ENCODE results near the gene LTBP2.

The LTBP2 gene

DNA sequence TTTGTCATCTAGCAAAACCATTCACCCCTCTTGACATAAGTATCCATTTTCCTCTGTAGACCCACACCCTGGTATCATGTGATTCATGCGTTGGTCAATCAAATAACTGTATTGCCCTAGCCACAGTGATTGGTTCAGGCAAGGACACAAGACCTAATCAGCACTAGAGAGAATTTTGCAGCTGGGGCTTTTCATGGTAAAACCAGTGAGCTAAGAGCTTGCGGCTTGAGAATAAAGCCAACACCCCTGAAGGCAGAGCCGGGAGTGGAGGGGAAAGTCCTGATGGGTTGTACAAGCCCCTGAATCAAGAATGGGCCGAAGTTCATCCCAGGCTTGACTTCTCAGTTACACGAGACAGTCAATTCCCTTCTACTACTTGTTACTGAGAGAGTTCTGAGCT lies 33.2 kb upstream of the LTBP2 start:
- Histone ChIP-seq H3K27ac (ENCODE audit: extremely low read depth, low read depth, low read length) (no peak overlapping the region), H3K4me1 (ENCODE audit: control insufficient read depth, insufficient read depth, low read length) (peaks cover 12% of the 10 kb centered on the region), H3K36me3 (ENCODE audit: control insufficient read depth in 2 of 2, insufficient read depth in 1 of 2, low read length in 2 of 2) (no peaks in the 10 kb centered on the region), H3K9me3 (ENCODE audit: control insufficient read depth, insufficient read depth, low read depth, low read length) (no peaks in the 10 kb centered on the region), H3K4me3 (ENCODE audit: low read depth, low read length) (no peak overlapping the region)
- CTCF ChIA-PET: interaction anchor here (1.0 to 1.4 kb wide), 3 partner anchors 30 to 36 kb away, joined by 3 to 5 read pairs (median 4); partner anchors contain the start of gene LTBP2
- POLR2A ChIA-PET: no interaction called here
- no peak for TF ChIP-seq ZNF768 (tag by site-specific recombination; IDR thresholded peaks at IDR 0.05)
- TF ChIP-seq, protein P1, sequence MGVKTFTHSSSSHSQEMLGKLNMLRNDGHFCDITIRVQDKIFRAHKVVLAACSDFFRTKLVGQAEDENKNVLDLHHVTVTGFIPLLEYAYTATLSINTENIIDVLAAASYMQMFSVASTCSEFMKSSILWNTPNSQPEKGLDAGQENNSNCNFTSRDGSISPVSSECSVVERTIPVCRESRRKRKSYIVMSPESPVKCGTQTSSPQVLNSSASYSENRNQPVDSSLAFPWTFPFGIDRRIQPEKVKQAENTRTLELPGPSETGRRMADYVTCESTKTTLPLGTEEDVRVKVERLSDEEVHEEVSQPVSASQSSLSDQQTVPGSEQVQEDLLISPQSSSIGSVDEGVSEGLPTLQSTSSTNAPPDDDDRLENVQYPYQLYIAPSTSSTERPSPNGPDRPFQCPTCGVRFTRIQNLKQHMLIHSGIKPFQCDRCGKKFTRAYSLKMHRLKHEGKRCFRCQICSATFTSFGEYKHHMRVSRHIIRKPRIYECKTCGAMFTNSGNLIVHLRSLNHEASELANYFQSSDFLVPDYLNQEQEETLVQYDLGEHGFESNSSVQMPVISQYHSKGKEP (tag by site-specific recombination; IDR thresholded peaks at IDR 0.05): no peak
- TF ChIP-seq SCRT1 (tag by site-specific recombination; IDR thresholded peaks at IDR 0.05; ENCODE audit: borderline replicate concordance): no peak
- TF ChIP-seq ZNF335 (tag by site-specific recombination; conservative IDR thresholded peaks at IDR 0.05): no peak
- TF ChIP-seq, protein P2, sequence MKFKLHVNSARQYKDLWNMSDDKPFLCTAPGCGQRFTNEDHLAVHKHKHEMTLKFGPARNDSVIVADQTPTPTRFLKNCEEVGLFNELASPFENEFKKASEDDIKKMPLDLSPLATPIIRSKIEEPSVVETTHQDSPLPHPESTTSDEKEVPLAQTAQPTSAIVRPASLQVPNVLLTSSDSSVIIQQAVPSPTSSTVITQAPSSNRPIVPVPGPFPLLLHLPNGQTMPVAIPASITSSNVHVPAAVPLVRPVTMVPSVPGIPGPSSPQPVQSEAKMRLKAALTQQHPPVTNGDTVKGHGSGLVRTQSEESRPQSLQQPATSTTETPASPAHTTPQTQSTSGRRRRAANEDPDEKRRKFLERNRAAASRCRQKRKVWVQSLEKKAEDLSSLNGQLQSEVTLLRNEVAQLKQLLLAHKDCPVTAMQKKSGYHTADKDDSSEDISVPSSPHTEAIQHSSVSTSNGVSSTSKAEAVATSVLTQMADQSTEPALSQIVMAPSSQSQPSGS (tag by site-specific recombination; IDR thresholded peaks at IDR 0.05; ENCODE audit: low read depth): no peak
- no peak for TF ChIP-seq ZNF791 (tag by site-specific recombination; IDR thresholded peaks at IDR 0.05)
- no peak for TF ChIP-seq ZNF621 (tag by site-specific recombination; IDR thresholded peaks at IDR 0.05)
- TF ChIP-seq ZNF146 (tag by site-specific recombination; IDR thresholded peaks at IDR 0.05): no peak
- no peak for TF ChIP-seq EGR2 (tag by site-specific recombination; IDR thresholded peaks at IDR 0.05; ENCODE audit: low read depth)

DNA sequence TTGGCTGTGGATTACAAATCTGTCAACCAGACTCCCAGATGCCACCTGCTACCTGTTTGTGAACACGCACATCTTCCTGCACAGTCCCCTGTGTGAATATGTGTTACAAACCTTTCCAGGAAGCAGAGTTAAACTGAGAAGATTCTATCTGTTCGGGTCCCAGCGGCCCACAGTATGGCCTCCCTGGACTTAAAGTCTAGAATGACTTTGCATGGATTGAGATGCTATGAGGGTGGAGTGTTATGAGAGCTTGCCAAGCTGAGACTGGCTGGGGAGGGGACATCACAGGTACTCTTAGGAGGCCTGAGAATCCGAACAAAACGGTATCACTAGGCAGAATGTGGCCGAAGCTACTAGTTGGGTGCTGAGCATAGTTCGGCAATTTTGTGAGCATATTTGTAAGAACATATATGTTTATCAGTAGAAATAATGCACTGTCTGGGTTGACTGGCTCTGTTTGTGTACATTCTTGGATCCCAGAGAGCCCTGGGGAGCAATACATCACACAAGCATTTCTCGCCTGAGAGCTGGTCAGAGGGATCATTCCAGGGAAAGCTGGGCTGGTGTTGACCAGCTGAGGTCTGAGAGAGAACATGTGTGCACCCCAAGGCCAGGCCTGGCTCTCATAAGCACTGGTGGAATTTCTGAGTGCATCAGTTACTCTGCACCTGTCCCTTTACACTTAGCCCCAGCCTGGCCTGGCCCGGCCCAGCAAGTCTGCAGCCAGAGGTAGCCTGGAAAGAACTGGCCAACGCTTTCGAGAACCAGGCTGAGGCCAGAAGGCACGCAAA lies 29.8 kb upstream of the LTBP2 start:
- ChIA-PET CTCF (interaction anchor here (1.0 to 1.5 kb wide), 2 partner anchors 29 to 30 kb away, joined by 3 to 5 read pairs; partner anchors contain the start of gene LTBP2), POLR2A (no interaction called here)
- Histone ChIP-seq H3K4me3 (ENCODE audit: low read depth, low read length) (no peak overlapping the region), H3K27ac (ENCODE audit: extremely low read depth, low read depth, low read length) (no peak overlapping the region), H3K9me3 (ENCODE audit: control insufficient read depth, insufficient read depth, low read depth, low read length) (no peaks in the 10 kb centered on the region), H3K36me3 (ENCODE audit: control insufficient read depth in 2 of 2, insufficient read depth in 1 of 2, low read length in 2 of 2) (no peaks in the 10 kb centered on the region), H3K4me1 (ENCODE audit: control insufficient read depth, insufficient read depth, low read length) (no peaks in the 10 kb centered on the region)
- TF ChIP-seq ZNF2 (tag by site-specific recombination; IDR thresholded peaks at IDR 0.05) (no peak), ZNF701 (tag by site-specific recombination; IDR thresholded peaks at IDR 0.05) (no peak), SP2 (tag by site-specific recombination; IDR thresholded peaks at IDR 0.05) (no peak), TRIM28 (IDR thresholded peaks at IDR 0.05; ENCODE audit: borderline replicate concordance, low read length) (no peak), ZNF174 (tag by site-specific recombination; IDR thresholded peaks at IDR 0.05) (no peak), ZFP41 (tag by site-specific recombination; IDR thresholded peaks at IDR 0.05; ENCODE audit: borderline replicate concordance) (no peak), ZFP3 (tag by site-specific recombination; IDR thresholded peaks at IDR 0.05; ENCODE audit: low read depth) (no peak), ZNF473 (tag by site-specific recombination; IDR thresholded peaks at IDR 0.05) (no peak), ZNF274 (IDR thresholded peaks at IDR 0.05; ENCODE audit: low read length) (no peak), ZNF274 (tag by site-specific recombination; IDR thresholded peaks at IDR 0.05; ENCODE audit: borderline replicate concordance) (no peak), SP3 (tag by site-specific recombination; IDR thresholded peaks at IDR 0.05) (no peak), ZNF202 (tag by site-specific recombination; IDR thresholded peaks at IDR 0.05; ENCODE audit: borderline replicate concordance) (no peak), YY1 (tag by site-specific recombination; IDR thresholded peaks at IDR 0.05) (no peak), ZNF10 (tag by site-specific recombination; IDR thresholded peaks at IDR 0.05) (no peak), ZNF335 (tag by site-specific recombination; conservative IDR thresholded peaks at IDR 0.05) (no peak)
- TF ChIP-seq, protein P3, sequence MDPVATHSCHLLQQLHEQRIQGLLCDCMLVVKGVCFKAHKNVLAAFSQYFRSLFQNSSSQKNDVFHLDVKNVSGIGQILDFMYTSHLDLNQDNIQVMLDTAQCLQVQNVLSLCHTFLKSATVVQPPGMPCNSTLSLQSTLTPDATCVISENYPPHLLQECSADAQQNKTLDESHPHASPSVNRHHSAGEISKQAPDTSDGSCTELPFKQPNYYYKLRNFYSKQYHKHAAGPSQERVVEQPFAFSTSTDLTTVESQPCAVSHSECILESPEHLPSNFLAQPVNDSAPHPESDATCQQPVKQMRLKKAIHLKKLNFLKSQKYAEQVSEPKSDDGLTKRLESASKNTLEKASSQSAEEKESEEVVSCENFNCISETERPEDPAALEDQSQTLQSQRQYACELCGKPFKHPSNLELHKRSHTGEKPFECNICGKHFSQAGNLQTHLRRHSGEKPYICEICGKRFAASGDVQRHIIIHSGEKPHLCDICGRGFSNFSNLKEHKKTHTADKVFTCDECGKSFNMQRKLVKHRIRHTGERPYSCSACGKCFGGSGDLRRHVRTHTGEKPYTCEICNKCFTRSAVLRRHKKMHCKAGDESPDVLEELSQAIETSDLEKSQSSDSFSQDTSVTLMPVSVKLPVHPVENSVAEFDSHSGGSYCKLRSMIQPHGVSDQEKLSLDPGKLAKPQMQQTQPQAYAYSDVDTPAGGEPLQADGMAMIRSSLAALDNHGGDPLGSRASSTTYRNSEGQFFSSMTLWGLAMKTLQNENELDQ (tag by site-specific recombination; IDR thresholded peaks at IDR 0.05; ENCODE audit: low read depth): no peak
- TF ChIP-seq, protein P4, sequence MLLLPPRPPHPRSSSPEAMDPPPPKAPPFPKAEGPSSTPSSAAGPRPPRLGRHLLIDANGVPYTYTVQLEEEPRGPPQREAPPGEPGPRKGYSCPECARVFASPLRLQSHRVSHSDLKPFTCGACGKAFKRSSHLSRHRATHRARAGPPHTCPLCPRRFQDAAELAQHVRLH (tag by site-specific recombination; IDR thresholded peaks at IDR 0.05): no peak
- TF ChIP-seq, protein P5, sequence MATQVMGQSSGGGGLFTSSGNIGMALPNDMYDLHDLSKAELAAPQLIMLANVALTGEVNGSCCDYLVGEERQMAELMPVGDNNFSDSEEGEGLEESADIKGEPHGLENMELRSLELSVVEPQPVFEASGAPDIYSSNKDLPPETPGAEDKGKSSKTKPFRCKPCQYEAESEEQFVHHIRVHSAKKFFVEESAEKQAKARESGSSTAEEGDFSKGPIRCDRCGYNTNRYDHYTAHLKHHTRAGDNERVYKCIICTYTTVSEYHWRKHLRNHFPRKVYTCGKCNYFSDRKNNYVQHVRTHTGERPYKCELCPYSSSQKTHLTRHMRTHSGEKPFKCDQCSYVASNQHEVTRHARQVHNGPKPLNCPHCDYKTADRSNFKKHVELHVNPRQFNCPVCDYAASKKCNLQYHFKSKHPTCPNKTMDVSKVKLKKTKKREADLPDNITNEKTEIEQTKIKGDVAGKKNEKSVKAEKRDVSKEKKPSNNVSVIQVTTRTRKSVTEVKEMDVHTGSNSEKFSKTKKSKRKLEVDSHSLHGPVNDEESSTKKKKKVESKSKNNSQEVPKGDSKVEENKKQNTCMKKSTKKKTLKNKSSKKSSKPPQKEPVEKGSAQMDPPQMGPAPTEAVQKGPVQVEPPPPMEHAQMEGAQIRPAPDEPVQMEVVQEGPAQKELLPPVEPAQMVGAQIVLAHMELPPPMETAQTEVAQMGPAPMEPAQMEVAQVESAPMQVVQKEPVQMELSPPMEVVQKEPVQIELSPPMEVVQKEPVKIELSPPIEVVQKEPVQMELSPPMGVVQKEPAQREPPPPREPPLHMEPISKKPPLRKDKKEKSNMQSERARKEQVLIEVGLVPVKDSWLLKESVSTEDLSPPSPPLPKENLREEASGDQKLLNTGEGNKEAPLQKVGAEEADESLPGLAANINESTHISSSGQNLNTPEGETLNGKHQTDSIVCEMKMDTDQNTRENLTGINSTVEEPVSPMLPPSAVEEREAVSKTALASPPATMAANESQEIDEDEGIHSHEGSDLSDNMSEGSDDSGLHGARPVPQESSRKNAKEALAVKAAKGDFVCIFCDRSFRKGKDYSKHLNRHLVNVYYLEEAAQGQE (tag by site-specific recombination; IDR thresholded peaks at IDR 0.05): no peak
